LNCaP clone FGC (cell line): ENCODE data around the gene JAML.

ENCODE experiments used
- DNase-seq: peaks from one replicate; pipeline ENCODE4 v3.0.0-alpha.2; 2011; ENCODE audit warnings: low read depth
- H3K4me3 ChIP-seq: 2 replicates; pipeline ENCODE4 v1.5.1; 2011; ENCODE audit warnings: mild to moderate bottlenecking, low read depth, low read length, control low read depth
- TF ChIP-seq, protein P1 (sequence below): IDR thresholded peaks from 2 replicates; pipeline ENCODE4 v1.5.1; 2012; ENCODE audit warnings: mild to moderate bottlenecking; ENCODE audit not compliant: control insufficient read depth, insufficient read depth; ENCODE audit errors: extremely low read depth

Gene JAML

DNA sequence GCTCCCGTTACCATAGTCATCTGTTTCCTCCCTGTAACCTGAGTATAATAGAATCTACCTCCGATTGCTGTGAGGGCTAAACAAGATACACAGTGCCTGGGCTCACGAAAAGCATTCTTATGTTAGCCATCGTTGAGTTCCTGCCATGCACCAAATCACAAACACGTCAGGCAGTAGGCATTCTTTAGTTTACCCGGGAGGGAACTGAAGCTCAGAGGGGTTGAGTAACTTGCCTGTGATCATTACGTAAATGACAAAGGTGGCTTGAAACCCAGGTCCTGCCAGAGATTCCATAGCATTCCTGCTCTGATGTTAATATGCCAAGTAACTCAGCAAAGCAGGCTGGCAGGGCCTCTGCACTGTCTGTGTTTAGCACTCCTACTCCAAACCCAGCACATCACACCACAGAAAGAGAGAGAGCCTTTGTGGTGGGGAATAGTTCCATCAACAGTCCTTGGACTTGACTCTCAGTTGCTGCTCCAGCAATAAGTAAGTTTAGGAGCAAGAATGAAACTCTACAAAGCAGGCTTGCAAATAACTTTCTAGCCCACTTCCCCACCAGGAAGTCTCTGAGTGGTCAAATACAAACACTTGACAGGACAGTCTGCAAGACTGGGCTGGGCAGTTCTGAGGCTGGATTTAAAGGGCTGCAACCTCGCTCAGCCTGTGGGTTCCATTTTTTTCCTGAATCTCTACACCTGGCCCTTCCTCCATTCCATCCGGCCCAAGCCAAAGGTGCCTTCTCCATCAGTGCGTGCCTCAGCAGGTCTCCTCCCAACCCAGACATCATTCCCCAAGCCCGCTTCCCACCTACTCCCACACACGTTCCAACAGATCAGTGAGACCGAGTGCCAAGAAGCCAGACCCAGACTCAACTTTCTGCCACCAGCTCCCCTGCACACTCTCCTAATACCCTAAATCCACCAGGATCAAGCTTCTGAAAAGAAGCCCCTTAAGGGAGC, 49.5 kb downstream of the JAML start:
- no peak overlapping the region for H3K4me3 ChIP-seq
- TF ChIP-seq, protein P1, sequence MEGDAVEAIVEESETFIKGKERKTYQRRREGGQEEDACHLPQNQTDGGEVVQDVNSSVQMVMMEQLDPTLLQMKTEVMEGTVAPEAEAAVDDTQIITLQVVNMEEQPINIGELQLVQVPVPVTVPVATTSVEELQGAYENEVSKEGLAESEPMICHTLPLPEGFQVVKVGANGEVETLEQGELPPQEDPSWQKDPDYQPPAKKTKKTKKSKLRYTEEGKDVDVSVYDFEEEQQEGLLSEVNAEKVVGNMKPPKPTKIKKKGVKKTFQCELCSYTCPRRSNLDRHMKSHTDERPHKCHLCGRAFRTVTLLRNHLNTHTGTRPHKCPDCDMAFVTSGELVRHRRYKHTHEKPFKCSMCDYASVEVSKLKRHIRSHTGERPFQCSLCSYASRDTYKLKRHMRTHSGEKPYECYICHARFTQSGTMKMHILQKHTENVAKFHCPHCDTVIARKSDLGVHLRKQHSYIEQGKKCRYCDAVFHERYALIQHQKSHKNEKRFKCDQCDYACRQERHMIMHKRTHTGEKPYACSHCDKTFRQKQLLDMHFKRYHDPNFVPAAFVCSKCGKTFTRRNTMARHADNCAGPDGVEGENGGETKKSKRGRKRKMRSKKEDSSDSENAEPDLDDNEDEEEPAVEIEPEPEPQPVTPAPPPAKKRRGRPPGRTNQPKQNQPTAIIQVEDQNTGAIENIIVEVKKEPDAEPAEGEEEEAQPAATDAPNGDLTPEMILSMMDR, result no peak
- no peak for DNase-seq

DNA sequence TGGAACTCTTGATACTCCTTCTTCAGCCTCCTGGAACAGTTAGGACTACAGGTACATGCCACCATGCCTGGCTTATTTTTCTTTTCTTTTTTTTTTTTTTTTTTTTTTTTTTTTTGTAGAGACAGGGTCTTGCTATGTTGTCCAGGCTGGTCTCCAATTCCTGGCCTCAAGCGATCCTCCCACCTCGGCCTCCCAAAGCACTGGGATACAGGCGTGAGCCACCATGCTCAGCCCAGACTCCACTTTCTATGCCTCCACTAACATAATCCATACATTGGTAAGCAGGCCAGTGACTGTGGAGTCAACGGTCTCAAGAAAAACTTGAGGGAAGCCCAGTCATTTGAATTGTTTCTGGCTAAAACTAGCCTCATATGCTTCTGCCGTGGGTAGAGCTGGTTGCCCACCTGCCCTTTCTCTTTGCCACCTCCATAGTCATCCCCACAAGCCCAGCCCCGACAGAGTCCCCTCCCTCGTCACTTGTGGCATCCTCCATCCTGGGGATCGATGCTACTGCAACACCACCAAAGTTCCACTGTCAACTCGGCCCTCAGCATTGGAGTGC, 50.7 kb downstream of the JAML start:
- no peak for DNase-seq
- TF ChIP-seq, protein P1, result no peak
- no peak overlapping the region for H3K4me3 ChIP-seq

DNA sequence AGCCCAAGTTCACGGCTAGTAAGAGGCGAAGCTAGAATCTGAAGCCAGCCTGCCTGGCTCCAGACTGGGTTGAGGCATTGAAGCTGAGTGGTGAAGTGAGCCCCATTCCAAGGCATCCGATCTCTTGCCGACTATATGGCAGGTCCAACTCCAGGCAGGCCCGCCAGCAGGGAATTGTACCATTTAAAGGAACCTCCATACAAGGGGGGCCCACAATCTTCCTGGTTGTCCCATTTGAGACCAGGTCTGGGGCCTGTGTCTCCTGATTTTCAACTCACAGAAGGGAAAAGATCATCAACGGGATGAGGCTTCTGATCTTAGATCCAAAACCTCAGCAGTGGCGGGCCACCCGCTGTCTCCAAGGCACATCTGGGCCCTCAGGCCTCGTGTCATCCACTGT, 52.5 kb downstream of the JAML start:
- no peak for DNase-seq

DNA sequence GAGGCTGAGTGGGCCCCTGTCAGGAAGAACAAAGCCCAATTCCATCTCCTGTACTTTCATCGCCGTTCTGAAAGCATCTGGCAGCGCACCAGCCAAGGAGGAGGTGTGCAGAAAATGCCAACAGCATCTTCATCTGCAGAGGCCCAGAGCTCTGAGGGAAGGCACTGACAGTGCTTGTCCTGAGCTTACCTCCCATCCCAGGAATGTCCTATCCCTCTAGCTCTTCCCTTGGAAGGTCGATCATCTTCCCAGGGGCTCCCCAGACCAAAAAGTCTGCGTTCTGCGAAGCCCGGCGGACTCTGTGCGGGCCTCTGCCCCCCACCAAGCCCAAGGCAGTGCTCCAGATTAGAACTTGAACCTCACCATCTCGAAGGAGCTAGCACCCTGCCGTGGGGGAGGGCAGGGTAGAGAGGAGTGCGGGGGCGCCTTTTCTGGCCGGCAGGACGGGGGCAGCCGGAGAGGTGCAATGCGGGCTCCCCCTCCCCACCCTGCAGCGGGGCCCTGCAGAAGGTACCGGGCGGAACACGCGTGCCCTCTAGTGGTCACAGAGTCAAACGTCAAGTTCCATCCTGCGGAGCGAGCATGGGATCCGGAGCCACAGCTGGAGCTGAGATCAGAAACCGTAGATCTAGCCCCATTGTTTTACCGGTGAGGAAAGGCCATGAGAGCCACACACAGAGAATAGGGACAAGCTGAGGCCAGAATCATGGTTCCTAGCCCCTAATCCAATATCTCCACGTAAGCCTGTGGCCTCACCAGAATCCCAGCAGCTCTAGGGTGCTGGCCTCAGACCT, 53.3 kb downstream of the JAML start:
- DNase-seq, result no peak
- TF ChIP-seq, protein P1, result peak; percentile 92
- H3K4me3 ChIP-seq, result no peak overlapping the region

More for the DNA sequence above, 52.5 kb downstream of the JAML start:
- TF ChIP-seq, protein P1, result no peak
- no peak overlapping the region for H3K4me3 ChIP-seq

DNA sequence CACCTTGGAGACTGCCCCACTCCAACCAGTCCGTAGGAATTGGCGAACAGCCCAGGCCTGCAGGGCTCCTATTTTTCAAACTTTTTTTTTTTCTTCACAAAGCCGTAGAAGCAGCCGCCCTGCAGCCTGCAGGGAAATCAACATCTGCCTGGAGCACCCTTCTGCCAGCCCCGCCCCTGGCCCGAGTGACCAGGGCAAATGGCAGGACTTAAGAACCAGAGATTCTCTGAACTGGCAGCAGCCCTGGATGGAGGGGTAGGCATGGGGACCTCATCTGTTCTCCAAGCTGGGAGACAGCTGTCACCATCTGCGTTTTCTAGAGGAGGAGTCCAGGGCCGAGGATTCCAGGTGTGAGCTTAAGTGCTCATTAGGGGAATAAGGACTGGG, 53.9 kb downstream of the JAML start:
- no peak overlapping the region for H3K4me3 ChIP-seq
- no peak for DNase-seq
- TF ChIP-seq, protein P1, result no peak

DNA sequence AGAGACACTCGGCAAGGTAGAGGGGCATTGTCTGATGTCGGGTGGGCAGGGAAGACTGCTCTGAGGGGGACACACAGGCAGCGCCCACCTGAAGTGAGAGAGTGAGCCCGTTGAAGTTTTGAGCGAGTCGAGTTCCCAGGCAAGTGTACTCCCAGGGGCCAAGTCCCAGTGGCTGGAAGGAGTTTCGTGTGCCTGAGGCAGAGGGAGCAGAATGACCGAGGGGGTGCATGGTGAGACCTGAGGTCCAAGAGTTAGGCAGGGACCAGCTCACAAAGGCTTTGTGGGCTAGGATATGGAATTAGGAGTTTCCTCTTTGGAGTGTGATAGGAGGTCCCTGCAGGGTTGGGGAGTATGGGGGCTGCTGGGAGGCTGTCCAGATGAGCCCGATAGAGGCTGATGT, 54.6 kb downstream of the JAML start:
- no peak overlapping the region for H3K4me3 ChIP-seq
- TF ChIP-seq, protein P1, result no peak
- DNase-seq, result no peak
